H1 (cell line): ENCODE measurements around the gene MSANTD2. TPM values are rescaled to one million over a fixed set of nuclear protein-coding genes. Genes with fewer than 3 reads are reported as not detected.

Experiments
- MAFK ChIP-seq: IDR thresholded peaks from 2 replicates; pipeline ENCODE4 v1.6.1; 2012; ENCODE audit warnings: low read depth, mild to moderate bottlenecking, improper control_type of control experiment, low read length
- PHF8 ChIP-seq: fragments of 200-600 bp; sonication (generic); conservative IDR thresholded peaks from 2 replicates; pipeline ENCODE4 v1.7.1; 2012; ENCODE audit warnings: low read depth, mild to moderate bottlenecking, inconsistent platforms, low read length, moderate library complexity
- polyA plus RNA-seq, 7 experiments: library from polyadenylated mRNA; depleted of rRNA in 3 of 7; stranded (reverse) in 5 of 7; unstranded in 2 of 7; fragments of >200 nt in 5 of 7; fragments of 200-250 nt in 2 of 7; gene quantifications; 1 replicate in 5 of 7; 2 replicates in 1 of 7; 4 replicates in 1 of 7; pipeline versions ENCODE4 v1.2.1 to v1.2.3, GENCODE V29; 2011 to 2013; ENCODE audit warnings: missing spikeins in 2 of 7, mixed read lengths in 2 of 7
- total RNA-seq: library from RNA; stranded (reverse); fragmentation: NEBNext Ultra II Directional; extraction: Animal tissue kit (Norgen Biotek cat#: 25700); gene quantifications from 2 replicates; pipeline ENCODE4 v1.2.1, GENCODE V29; 2021

The MSANTD2 gene
- total and polyA plus RNA-seq, 2 of the 8 experiments (the other 6 are each of a cell fraction or from before 2014, with no cell fraction given): 8.2 to 15.9 TPM

DNA sequence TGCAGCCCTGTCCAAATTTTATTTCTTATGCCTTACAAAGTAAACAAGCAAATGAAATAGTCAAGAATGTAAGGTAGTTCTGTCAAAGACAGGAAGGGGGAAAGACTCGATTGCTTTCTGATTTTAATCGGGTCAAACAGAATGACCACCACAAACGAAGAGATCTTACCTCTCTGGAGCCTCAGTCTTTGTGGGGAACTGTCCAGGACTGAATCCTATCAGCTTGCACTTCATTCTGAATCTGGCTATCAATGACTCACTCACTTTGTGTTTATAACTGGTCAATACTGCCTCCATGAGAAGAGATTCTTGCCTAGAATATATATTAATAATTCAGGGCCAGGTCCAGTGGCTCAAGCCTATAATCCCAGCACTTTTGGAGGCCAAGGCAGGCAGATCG is 17.2 kb downstream of the MSANTD2 start (continued):
- TF ChIP-seq PHF8 (no peak), MAFK (no peak)
